ENCODE data around the gene FAIM2.
A peak's percentile ranks its signal among the peaks of the same experiment; 100 is the strongest.
"Not testable (repeated sequence)": the region's sequence is repeated elsewhere in the genome, so short reads cannot be mapped to it uniquely, and the experiment has no call there.

Gene FAIM2

GRCh38 chr12:49893753-49894750, 9.6 kb downstream of the FAIM2 start:
- peak; percentile 59 for DNase-seq

GRCh38 chr12:49892732-49893317, 10.9 kb downstream of the FAIM2 start:
- no peak for DNase-seq

DNA sequence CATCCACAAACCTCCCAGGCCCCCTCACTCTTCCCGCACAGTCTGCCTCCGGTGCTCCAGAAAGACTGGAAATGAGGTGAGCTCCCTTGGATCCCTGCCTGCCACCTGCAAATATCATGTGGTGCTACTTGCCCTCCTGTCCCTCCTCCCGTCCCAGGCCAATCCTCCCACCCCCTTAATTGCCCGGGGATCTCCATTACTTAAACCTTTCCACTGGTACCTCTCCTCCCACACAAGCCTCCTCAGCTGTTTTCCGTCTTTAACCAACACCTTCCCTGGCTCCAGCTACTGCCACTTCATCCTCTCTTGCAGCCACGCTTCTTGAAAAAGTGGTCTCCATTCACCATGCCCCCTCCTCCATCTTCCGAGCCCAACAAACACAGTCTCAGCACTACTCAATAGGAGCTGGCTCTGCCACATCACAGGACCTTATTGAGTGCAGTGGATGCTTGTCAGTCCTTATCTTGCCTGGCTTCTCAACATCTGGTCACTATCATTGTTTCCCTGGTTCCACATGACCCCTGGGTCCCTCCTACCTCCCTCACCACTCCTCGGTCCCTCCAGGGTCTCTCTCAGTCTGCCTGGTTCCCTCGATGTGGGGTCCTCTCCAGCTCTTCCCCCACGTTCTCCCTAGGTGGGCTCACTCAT, 11.5 kb downstream of the FAIM2 start:
- no peak for DNase-seq

DNA sequence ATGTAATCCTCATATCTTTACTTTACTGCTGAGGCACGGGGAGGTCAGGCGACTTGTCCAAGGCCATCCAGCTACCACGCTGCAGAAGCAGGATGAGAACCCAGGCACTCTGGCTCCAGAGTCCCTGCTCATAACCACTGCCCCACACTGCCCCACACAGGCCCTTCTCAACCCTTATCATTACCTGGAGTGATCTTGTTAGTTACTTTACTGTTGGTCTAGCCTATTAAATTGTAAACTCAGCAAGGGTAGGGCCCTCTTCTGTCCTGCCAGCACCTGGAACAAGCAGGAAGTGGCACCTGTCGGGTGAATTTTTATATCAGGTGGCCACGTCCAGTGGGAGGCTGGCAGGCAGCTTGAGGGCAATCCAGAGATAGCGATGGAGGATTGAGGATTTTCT, 12.2 kb downstream of the FAIM2 start:
- no peak for DNase-seq

GRCh38 chr12:49891012-49891411, 12.7 kb downstream of the FAIM2 start:
- DNase-seq: no peak

DNA sequence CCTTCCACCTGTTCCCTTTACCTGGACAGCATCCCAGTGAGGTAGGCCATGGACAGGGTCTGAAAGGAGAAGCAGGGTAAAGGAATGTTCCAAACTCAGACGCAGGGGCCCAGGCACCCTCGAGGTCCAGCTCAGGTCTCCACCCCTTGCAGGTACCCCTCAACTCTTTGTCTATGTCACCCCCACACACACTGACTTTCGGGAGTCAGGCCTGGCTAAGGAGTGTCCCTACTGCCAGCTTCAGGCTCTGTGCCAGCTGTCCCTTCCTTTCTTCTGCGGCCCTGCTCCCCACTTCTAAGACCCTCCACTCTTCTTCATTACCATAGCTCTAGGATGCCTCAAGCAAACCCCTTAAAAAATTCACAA, 13.6 kb downstream of the FAIM2 start:
- DNase-seq: no peak

- DNase-seq: no peak
Observed at GRCh38 chr12:49889361-49890095, 14.2 kb downstream of the FAIM2 start.

- no peak for DNase-seq
Observed at GRCh38 chr12:49888461-49889151, 15.1 kb downstream of the FAIM2 start.

- DNase-seq: no peak
Observed at GRCh38 chr12:49887536-49888401, 15.9 kb downstream of the FAIM2 start.

GRCh38 chr12:49887091-49887490, 16.6 kb downstream of the FAIM2 start:
- DNase-seq: no peak

DNA sequence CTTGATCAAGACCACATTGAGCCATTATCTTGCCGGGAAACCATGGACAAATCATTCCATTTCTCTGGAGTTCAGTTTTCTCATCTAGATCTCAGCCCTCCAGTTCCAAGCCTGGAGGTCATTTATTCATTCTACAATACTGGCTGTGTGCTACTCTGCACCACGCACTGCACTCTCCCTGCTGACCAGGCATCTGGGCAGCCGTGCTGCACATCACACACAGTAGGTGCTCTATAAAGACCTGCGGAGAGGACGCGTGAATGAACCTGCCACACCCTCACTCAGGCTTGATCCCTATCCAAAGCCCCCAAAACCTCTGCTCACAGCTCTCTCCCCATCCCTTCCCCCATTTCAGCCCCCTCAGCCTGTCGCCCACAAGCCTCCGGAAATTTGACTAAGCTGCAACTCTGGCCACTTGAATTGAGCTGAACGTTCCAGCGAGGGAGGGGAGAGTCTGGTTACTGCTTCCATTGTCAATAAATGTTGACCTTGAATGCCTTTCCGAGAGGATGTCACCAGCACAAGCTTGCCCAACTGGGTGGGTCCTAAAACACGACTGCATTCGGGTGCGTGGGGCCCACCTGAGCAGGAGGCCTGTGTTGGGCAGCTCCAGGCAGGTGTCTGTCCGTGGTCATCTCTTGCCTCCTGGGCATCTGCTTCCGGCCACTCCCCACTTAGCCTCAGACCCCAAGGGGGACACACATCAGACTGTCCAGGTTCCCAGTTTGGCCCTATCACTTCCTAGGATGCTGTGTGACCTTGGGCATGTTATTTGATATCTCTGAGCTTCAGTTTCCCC, 17.8 kb downstream of the FAIM2 start:
- no peak for DNase-seq

- DNase-seq: no peak
Observed at GRCh38 chr12:49885118-49885517, 18.6 kb downstream of the FAIM2 start.

- no peak for DNase-seq
Observed at GRCh38 chr12:49882851-49883464, 20.7 kb downstream of the FAIM2 start.

- DNase-seq: no peak
Observed at GRCh38 chr12:49882248-49882850, 21.4 kb downstream of the FAIM2 start.

GRCh38 chr12:49881415-49882247, 22.1 kb downstream of the FAIM2 start:
- no peak for DNase-seq

DNA sequence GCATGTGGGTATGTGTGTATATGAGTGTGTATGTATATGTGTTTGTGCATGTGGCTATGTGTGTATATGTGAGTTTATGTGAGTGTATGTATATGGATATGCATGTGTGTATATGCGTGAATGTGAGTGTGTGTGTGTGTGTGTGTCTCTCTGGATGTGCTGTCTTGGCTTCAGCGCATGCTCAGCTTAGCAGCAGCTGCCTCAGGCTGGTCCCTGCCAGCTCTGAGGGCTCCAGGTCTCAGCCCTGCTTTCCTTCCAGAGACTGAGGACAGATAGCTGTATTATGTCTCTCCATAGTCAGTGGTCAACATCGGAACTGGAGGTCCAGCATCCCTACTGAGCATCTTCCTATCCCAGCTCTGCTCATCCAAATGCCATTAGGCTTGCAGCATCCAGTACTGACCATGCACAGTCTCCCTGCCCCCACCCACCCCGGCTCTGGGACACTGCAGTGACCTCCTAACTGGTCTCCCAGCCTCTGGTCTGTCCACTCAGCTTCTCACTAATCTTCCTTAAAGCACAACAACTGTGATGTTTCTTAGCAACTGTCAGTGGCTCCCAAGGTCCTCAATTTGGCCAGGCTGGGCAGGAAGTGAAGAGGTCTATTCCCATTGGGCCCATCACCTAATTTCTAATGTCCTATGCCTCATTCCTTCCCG, 22.8 kb downstream of the FAIM2 start:
- DNase-seq: no peak

GRCh38 chr12:49879065-49879464, 24.6 kb downstream of the FAIM2 start:
- DNase-seq: not testable (repeated sequence)

GRCh38 chr12:49878021-49878420, 25.7 kb downstream of the FAIM2 start:
- no peak for DNase-seq

All from EL (cell line).